Effector CD4-positive, alpha-beta T cell (primary cell): ENCODE data around the gene NUP50.

Experiments used
- DNase-seq: peaks from one replicate; pipeline ENCODE4 v3.0.0-alpha.2; 2020

NUP50 gene

GRCh38 chr22:45211435-45211834 is 47.7 kb downstream of the NUP50 start:
- no peak for DNase-seq

GRCh38 chr22:45211848-45212247 is 48.1 kb downstream of the NUP50 start:
- DNase-seq, result no peak

GRCh38 chr22:45212306-45212709 is 48.6 kb downstream of the NUP50 start:
- no peak for DNase-seq

GRCh38 chr22:45212992-45213751 is 49.4 kb downstream of the NUP50 start:
- DNase-seq, result no peak

- no peak for DNase-seq
Measured at GRCh38 chr22:45216133-45217003, 52.6 kb downstream of the NUP50 start.

- no peak for DNase-seq
Measured at GRCh38 chr22:45217345-45217744, 53.6 kb downstream of the NUP50 start.

- no peak for DNase-seq
Measured at GRCh38 chr22:45217806-45218205, 54.1 kb downstream of the NUP50 start.

GRCh38 chr22:45218976-45219375 is 55.3 kb downstream of the NUP50 start:
- no peak for DNase-seq

GRCh38 chr22:45221201-45221600 is 57.5 kb downstream of the NUP50 start:
- DNase-seq, result no peak

GRCh38 chr22:45223304-45224117 is 59.8 kb downstream of the NUP50 start:
- no peak for DNase-seq

GRCh38 chr22:45224331-45224730 is 60.6 kb downstream of the NUP50 start:
- no peak for DNase-seq

GRCh38 chr22:45224988-45225731 is 61.4 kb downstream of the NUP50 start:
- no peak for DNase-seq

- no peak for DNase-seq
Measured at GRCh38 chr22:45225732-45226502, 62.2 kb downstream of the NUP50 start.

- no peak for DNase-seq
Measured at GRCh38 chr22:45226503-45227186, 62.9 kb downstream of the NUP50 start.

- no peak for DNase-seq
Measured at GRCh38 chr22:45227645-45228400, 64.1 kb downstream of the NUP50 start.

GRCh38 chr22:45228401-45228754 is 64.7 kb downstream of the NUP50 start:
- no peak for DNase-seq

- no peak for DNase-seq
Measured at GRCh38 chr22:45229181-45229580, 65.5 kb downstream of the NUP50 start.

GRCh38 chr22:45230026-45230721 is 66.4 kb downstream of the NUP50 start:
- DNase-seq, result no peak

- no peak for DNase-seq
Measured at GRCh38 chr22:45231293-45231692, 67.6 kb downstream of the NUP50 start.

GRCh38 chr22:45233386-45233785 is 69.7 kb downstream of the NUP50 start:
- DNase-seq, result no peak
